NCI-H1105 treated with DMSO at 0.1 percent for 48 hours (cell line): Measurements from ENCODE around the gene HPSE.
A peak's percentile ranks its signal among the peaks of the same experiment; 100 is the strongest.
"Not testable (repeated sequence)": the region's sequence is repeated elsewhere in the genome, so short reads cannot be mapped to it uniquely, and the experiment has no call there.

Source experiments
- DNase-seq: peaks from one replicate; lab custom pipeline; 2025; lab: John Stamatoyannopoulos, UW

The HPSE gene

GRCh38 chr4:83331956-83332355, 2.7 kb downstream of the HPSE start:
- DNase-seq, result no peak

- no peak for DNase-seq
Measured at GRCh38 chr4:83329521-83330110, 5.0 kb downstream of the HPSE start.

GRCh38 chr4:83328521-83329187, 6.0 kb downstream of the HPSE start:
- DNase-seq, result no peak

GRCh38 chr4:83326546-83326945, 8.1 kb downstream of the HPSE start:
- DNase-seq, result no peak

- DNase-seq, result not testable (repeated sequence)
Measured at GRCh38 chr4:83325306-83325705, 9.3 kb downstream of the HPSE start.

GRCh38 chr4:83323136-83323535, 11.5 kb downstream of the HPSE start:
- DNase-seq, result no peak

- no peak for DNase-seq
Measured at GRCh38 chr4:83320548-83320947, 14.1 kb downstream of the HPSE start.

- no peak for DNase-seq
Measured at GRCh38 chr4:83318666-83319065, 16.0 kb downstream of the HPSE start.

GRCh38 chr4:83317671-83318070, 17.0 kb downstream of the HPSE start:
- DNase-seq, result no peak

GRCh38 chr4:83316459-83317165, 18.0 kb downstream of the HPSE start:
- DNase-seq, result no peak

GRCh38 chr4:83315341-83315870, 19.2 kb downstream of the HPSE start:
- DNase-seq, result no peak

- no peak for DNase-seq
Measured at GRCh38 chr4:83308672-83309071, 26.0 kb downstream of the HPSE start.

- no peak for DNase-seq
Measured at GRCh38 chr4:83307920-83308319, 26.7 kb downstream of the HPSE start.

GRCh38 chr4:83305187-83305586, 29.5 kb downstream of the HPSE start:
- no peak for DNase-seq

- no peak for DNase-seq
Measured at GRCh38 chr4:83297548-83298260, 36.9 kb downstream of the HPSE start.

- DNase-seq, result no peak
Measured at GRCh38 chr4:83293305-83294046, 41.2 kb downstream of the HPSE start.

GRCh38 chr4:83290059-83290774, 44.4 kb downstream of the HPSE start:
- not testable (repeated sequence) for DNase-seq

- DNase-seq, result not testable (repeated sequence)
Measured at GRCh38 chr4:83288381-83288780, 46.3 kb downstream of the HPSE start.

- DNase-seq, result peak; percentile 31
Measured at GRCh38 chr4:83285055-83285407, 49.6 kb downstream of the HPSE start.

- DNase-seq, result peak; percentile 74
Measured at GRCh38 chr4:83284193-83285054, 50.2 kb downstream of the HPSE start, which contains the start of gene COQ2. Gene COQ2, minus strand, starts transcription at chr4:83284798. Its CDS starts 34 bp downstream, at chr4:83284764.
